Esophagus squamous epithelium (tissue), 4 donors: Measurements from ENCODE around the gene GEN1.

ENCODE experiments used
- POLR2A ChIP-seq, 4 donors: fragments of 450-650 bp; IDR thresholded peaks; one replicate each; pipeline ENCODE4 v1.6.1; 2017; ENCODE audit warnings: antibody characterized with exemption in 4 of 4, mild to moderate bottlenecking in 4 of 4, moderate library complexity in 3 of 4
- TF ChIP-seq, protein P1 (sequence below), 6 experiments: fragments of 450-650 bp in 4 of 6; fragments of 200-600 bp in 2 of 6; sonication (generic) in 2 of 6; IDR thresholded peaks; one replicate each; pipeline ENCODE4 v1.5.1; 2016 to 2019; ENCODE audit warnings: antibody characterized with exemption in 6 of 6, mild to moderate bottlenecking in 4 of 6, moderate library complexity in 4 of 6

DNA sequence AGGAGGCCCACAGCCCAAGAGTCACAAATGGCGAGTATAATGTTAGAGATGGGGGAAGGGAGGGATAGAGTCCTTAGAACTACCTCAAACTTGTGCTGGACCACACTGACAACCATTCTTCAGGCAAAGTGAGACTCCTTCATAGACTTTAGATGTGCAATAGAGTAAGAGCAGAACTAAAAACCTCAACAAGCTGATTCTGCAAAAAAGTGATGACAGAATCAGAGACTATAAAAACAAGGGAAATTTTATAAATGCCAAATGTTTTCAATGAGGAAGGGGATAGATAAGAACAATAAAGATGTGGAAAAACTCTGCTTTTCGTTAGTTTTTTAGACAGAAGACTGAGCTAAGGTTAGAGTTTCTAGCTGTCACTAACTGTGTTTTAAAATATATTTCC lies 18.1 kb upstream of the GEN1 start:
- TF ChIP-seq, protein P1, sequence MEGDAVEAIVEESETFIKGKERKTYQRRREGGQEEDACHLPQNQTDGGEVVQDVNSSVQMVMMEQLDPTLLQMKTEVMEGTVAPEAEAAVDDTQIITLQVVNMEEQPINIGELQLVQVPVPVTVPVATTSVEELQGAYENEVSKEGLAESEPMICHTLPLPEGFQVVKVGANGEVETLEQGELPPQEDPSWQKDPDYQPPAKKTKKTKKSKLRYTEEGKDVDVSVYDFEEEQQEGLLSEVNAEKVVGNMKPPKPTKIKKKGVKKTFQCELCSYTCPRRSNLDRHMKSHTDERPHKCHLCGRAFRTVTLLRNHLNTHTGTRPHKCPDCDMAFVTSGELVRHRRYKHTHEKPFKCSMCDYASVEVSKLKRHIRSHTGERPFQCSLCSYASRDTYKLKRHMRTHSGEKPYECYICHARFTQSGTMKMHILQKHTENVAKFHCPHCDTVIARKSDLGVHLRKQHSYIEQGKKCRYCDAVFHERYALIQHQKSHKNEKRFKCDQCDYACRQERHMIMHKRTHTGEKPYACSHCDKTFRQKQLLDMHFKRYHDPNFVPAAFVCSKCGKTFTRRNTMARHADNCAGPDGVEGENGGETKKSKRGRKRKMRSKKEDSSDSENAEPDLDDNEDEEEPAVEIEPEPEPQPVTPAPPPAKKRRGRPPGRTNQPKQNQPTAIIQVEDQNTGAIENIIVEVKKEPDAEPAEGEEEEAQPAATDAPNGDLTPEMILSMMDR (IDR thresholded peaks at IDR 0.05) = no peak
- no peak for TF ChIP-seq POLR2A (IDR thresholded peaks at IDR 0.05)
